ENCODE results near the gene FOXD3. TPM values are rescaled to one million over a fixed set of nuclear protein-coding genes. Genes with fewer than 3 reads are reported as not detected.

FOXD3 gene
- 1 to 10 TPM in 1 of 4 donors, under 1 TPM in 3; 0.38 to 1.6 (median 0.75) TPM for total RNA-seq
- polyA plus RNA-seq, result 1.0 TPM
- long read RNA-seq, donor 1, partial matches to known transcripts, result 0 of 3 reads
- long read RNA-seq, donor 1, other reads (novel, unspliced or antisense), result 0 of 3 reads
- long read RNA-seq, donor 2, result 0 reads
- long read RNA-seq, donor 3, result 0 reads
- long read RNA-seq, donor 4, partial matches to known transcripts, result 0 of 2 reads
- long read RNA-seq, donor 4, other reads (novel, unspliced or antisense), result 0 of 2 reads

DNA sequence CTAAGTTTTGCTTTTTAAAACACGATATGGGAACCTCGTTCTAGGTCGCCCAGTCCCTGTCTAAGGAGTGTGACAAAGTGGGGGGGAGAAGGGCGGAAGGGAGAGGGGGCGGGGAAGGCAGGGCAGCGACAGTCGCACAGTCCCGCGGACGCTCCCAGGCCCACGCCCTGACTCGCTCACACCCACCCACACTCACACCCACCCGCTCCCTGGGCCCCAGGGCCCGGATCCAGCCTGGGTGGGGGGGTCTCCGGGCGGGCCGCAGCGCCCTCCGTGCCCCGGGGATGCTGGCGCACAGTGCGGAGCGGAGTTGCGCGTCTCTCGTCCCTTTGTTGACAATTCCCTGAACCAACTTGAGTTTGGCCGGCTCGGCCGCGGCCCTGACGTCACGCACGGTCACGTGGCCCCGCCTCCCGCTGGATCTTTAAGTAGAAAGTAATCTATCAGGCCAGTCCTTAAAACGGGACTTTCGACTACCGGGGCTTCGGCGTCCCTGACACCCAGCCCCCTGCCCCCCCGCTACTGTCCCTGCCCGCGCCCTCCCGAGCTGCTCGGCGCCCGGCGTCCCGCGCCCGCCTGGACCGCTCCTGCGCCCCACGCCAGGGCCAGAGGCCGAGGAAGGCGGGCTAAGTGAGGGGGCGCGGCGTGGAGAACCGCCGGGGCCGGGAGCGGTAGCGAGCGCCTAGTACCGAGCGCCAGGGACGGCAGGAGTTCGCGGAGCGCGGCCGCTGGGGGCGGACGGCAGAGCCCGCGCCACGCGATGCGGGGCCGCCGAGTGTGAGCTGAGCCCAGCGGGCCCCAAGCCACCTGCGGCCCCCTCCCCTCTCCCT lies at the start of gene FOXD3:
Gene FOXD3, plus strand, starts transcription at position 454 of the 830 bp plus-strand sequence. CDS start 492 bp downstream, outside the sequence.
- peaks cover 2% of the 10 kb centered on the region for H3K4me1 ChIP-seq (ENCODE audit: control insufficient read depth, insufficient read depth, low read length)

DNA sequence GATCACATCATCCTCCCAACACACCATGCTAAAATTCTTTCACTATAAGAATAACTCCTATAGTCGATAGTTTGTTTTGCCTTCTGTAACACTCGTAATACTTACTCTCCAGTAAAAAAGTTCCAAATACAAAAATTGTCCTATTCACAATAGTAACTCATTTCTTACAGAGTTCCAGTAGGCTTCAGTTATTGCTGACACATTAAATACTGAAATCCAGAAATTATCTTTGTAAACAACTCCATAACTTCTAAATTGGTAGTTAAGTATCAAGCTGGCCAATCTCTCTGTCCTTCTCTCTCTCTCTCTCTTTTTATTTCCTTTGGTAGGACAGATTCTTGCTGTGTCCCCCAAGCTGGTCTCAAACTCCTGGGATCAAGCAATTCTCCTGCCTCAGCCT lies 49.6 kb upstream of the FOXD3 start:
- H3K27ac ChIP-seq (ENCODE audit: low read length), result no peak overlapping the region
- H3K4me3 ChIP-seq (ENCODE audit: low read length), result no peak overlapping the region
- 82% methylated on average over 2 of the region's 2 CpGs for WGBS
- no peak for ATAC-seq
- no peaks in the 10 kb centered on the region for H3K4me1 ChIP-seq (ENCODE audit: control insufficient read depth, insufficient read depth, low read length)
- no peaks in the 10 kb centered on the region for H3K9me3 ChIP-seq (ENCODE audit: control insufficient read depth, low read length)
- intact Hi-C loops (cut with DNase I), result no loop called here
- no peaks in the 10 kb centered on the region for H3K27me3 ChIP-seq (ENCODE audit: control insufficient read depth, insufficient read depth)
- DNase-seq, result no peak

More for the DNA sequence above, at the start of gene FOXD3:
- Histone ChIP-seq H3K4me3 (ENCODE audit: low read length) (peak within 1 kb of the TSS; percentile 59), H3K27ac (ENCODE audit: low read length) (no peak within 1 kb of the TSS), H3K9me3 (ENCODE audit: control insufficient read depth, low read length) (no peaks in the 10 kb centered on the region), H3K27me3 (ENCODE audit: control insufficient read depth, insufficient read depth) (no peaks in the 10 kb centered on the region)
- ATAC-seq (peak; percentile 59 to 74), DNase-seq (peak; percentile 60 to 83 (median 80))
- WGBS, result 1% methylated on average over 85 of the region's 85 CpGs
- intact Hi-C loops (cut with DNase I), result no loop called here

DNA sequence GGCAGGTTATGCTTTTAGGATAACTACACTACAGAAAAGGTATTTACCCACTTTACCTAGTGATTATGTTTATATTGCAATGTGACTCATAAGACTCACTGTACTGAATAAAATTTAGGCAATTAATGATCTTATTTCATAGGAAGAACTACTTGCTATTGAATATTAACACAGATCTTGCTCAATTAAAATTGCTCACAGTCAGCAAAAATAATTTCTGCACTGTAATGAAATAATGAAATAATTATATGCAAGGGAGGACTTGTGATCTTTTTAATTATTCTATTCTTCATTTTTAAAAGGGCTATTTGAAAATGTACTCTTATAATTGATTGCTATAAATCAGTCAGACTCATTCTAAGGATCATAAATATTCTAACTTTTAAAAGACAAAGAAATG lies 48.0 kb upstream of the FOXD3 start:
- no peak overlapping the region for H3K27ac ChIP-seq (ENCODE audit: low read length)
- no peaks in the 10 kb centered on the region for H3K9me3 ChIP-seq (ENCODE audit: control insufficient read depth, low read length)
- H3K4me1 ChIP-seq (ENCODE audit: control insufficient read depth, insufficient read depth, low read length), result no peaks in the 10 kb centered on the region
- ATAC-seq (no peak), DNase-seq (no peak)
- H3K4me3 ChIP-seq (ENCODE audit: low read length), result no peak overlapping the region
- H3K27me3 ChIP-seq (ENCODE audit: control insufficient read depth, insufficient read depth), result no peaks in the 10 kb centered on the region
- intact Hi-C loops (cut with DNase I), result no loop called here

DNA sequence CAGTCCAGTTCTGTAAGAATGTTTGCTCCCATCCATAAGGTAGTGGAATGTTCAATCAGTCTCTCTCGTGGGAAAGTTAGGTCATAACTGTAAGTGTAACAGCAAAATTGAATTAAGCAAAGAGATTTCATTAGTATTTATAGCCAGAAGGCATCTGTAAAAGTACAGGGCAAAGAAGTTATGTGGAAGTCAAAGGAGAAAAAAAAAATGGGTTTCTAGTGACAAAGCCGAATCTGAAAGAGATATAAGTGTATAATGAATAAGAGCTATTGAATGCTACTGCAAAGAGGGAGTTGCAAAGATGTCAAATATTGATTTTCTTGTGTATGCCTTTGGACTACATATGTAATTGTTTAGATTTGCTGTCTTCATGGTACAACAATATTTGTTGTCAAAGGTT lies 47.4 kb upstream of the FOXD3 start:
- intact Hi-C loops (cut with DNase I), result no loop called here
- Histone ChIP-seq H3K9me3 (ENCODE audit: control insufficient read depth, low read length) (no peaks in the 10 kb centered on the region), H3K4me3 (ENCODE audit: low read length) (no peak overlapping the region), H3K27ac (ENCODE audit: low read length) (no peak overlapping the region), H3K4me1 (ENCODE audit: control insufficient read depth, insufficient read depth, low read length) (no peaks in the 10 kb centered on the region), H3K27me3 (ENCODE audit: control insufficient read depth, insufficient read depth) (no peaks in the 10 kb centered on the region)
- no peak for ATAC-seq
- 68% methylated on average over 2 of the region's 2 CpGs for WGBS
- DNase-seq, result no peak

DNA sequence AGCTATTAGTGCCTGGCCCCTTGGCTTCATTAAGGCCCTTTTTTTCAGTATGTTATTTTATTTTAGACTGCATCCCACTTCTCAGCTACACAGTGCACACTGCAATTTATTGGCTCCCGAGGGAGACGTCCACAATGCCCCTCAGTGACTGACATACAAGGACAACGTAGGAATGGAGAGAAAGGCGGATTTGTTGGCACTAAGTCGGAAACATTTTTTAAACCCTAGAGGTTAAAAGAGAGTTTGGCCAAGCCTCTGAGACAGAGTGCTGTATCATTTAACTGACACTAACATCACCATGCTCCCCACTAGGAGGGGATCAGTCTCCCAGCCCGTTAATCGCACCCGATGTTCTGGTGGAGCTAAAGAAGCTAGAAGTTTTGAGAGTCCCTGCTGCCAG lies 45.7 kb upstream of the FOXD3 start:
- no peaks in the 10 kb centered on the region for H3K4me1 ChIP-seq (ENCODE audit: control insufficient read depth, insufficient read depth, low read length)
- DNase-seq (no peak), ATAC-seq (no peak)
- WGBS, result 49% methylated on average over 8 of the region's 8 CpGs
- H3K27me3 ChIP-seq (ENCODE audit: control insufficient read depth, insufficient read depth), result no peaks in the 10 kb centered on the region
- no peaks in the 10 kb centered on the region for H3K9me3 ChIP-seq (ENCODE audit: control insufficient read depth, low read length)
- no peak overlapping the region for H3K4me3 ChIP-seq (ENCODE audit: low read length)
- intact Hi-C loops (cut with DNase I), result no loop called here
- H3K27ac ChIP-seq (ENCODE audit: low read length), result no peak overlapping the region

DNA sequence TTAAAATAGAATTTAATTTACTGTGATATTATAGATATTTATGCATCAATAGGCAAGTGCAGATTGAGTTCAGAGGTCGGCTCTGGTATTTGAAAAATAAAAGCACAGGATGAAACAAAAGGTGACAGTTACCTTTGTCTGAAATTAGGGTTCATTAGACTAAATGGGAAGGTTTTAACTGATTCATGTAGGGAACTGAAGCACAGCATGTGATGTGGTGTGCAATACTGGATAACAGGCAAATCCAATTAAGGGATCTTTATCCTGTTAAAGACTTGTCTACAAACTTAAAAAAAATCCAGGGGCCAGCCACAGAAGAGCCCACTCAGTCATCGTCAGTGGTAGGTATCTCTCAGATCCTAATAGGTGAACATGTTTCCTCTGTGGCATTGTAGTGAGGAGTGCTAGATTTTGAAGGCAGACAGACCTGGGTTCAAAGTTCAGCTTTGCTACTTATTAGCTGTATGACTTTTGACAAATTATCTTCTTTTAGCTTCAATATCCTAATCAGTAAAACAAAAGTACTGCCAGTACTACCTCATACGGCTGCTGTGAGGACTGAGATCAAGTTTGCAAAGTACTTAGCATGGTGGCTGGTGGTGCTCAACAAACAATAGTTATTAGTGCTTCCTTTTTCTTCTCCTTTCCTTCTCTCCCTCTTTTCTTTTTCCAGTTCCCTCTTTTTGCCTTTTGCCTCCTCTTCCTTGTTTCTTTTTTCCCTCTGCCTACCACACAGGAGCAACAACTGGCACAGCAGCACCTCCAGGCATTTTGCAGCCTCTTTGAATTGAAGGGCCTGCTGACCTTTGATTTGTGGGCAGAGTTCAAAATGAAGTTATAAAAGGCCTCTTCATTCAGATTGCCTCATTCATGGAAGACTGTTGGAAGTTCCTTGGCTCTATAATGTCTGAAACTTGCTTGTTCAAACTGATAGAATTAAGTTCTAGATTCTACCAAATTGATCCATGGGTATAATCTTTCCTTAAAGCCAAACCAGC lies 44.9 kb upstream of the FOXD3 start:
- intact Hi-C loops (cut with DNase I), result no loop called here
- no peak for ATAC-seq
- Histone ChIP-seq H3K27me3 (ENCODE audit: control insufficient read depth, insufficient read depth) (no peaks in the 10 kb centered on the region), H3K9me3 (ENCODE audit: control insufficient read depth, low read length) (no peaks in the 10 kb centered on the region), H3K4me3 (ENCODE audit: low read length) (no peak overlapping the region), H3K4me1 (ENCODE audit: control insufficient read depth, insufficient read depth, low read length) (no peaks in the 10 kb centered on the region), H3K27ac (ENCODE audit: low read length) (no peak overlapping the region)
- WGBS, result 64% methylated on average over 3 of the region's 3 CpGs
- DNase-seq, result no peak

DNA sequence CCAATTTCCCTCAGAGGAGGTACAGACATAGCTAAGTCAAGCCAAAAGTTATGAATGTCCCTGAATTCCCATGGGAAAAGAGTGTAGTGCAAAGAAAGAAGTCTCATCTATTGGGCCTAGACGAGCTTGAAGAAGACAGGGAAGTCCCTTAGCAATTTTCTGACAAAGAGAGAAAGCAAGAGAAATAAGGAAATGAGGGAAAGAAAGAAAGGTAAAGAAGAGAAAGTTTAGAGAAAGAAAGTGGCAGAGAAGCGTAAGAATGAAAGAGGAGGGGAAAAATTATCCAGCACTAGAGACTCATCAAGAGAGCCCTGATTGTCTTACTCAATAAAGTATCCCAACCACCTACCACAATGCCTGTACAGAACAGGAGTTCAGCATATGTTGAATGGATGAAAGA lies 40.6 kb upstream of the FOXD3 start:
- Histone ChIP-seq H3K4me1 (ENCODE audit: control insufficient read depth, insufficient read depth, low read length) (no peaks in the 10 kb centered on the region), H3K4me3 (ENCODE audit: low read length) (no peak overlapping the region), H3K27ac (ENCODE audit: low read length) (no peak overlapping the region), H3K9me3 (ENCODE audit: control insufficient read depth, low read length) (no peaks in the 10 kb centered on the region), H3K27me3 (ENCODE audit: control insufficient read depth, insufficient read depth) (no peaks in the 10 kb centered on the region)
- intact Hi-C loops (cut with DNase I), result no loop called here
- ATAC-seq, result no peak
- 80% methylated on average over 2 of the region's 2 CpGs for WGBS
- DNase-seq, result no peak

DNA sequence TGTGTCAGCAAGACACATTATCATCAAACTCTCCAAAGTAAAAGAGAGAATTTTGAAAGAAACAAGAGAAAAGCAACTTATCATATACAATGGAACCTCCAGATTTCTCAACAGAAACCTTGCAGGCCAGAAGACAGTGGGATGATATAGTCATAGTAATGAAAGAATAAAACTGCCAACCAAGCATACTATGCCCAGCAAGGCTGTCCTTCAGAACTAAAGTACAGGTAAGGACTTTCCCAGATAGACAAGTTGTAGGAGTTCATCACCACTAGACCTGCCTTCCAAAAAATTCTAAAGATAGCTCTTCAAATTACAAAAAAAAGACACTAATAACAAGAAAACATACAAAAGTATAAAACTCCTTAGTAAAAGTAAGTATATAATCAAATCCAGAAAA lies 33.2 kb upstream of the FOXD3 start:
- Histone ChIP-seq H3K27me3 (ENCODE audit: control insufficient read depth, insufficient read depth) (no peaks in the 10 kb centered on the region), H3K4me3 (ENCODE audit: low read length) (no peak overlapping the region), H3K27ac (ENCODE audit: low read length) (no peak overlapping the region), H3K4me1 (ENCODE audit: control insufficient read depth, insufficient read depth, low read length) (no peaks in the 10 kb centered on the region), H3K9me3 (ENCODE audit: control insufficient read depth, low read length) (no peaks in the 10 kb centered on the region)
- intact Hi-C loops (cut with DNase I), result no loop called here
- DNase-seq (no peak), ATAC-seq (no peak)

DNA sequence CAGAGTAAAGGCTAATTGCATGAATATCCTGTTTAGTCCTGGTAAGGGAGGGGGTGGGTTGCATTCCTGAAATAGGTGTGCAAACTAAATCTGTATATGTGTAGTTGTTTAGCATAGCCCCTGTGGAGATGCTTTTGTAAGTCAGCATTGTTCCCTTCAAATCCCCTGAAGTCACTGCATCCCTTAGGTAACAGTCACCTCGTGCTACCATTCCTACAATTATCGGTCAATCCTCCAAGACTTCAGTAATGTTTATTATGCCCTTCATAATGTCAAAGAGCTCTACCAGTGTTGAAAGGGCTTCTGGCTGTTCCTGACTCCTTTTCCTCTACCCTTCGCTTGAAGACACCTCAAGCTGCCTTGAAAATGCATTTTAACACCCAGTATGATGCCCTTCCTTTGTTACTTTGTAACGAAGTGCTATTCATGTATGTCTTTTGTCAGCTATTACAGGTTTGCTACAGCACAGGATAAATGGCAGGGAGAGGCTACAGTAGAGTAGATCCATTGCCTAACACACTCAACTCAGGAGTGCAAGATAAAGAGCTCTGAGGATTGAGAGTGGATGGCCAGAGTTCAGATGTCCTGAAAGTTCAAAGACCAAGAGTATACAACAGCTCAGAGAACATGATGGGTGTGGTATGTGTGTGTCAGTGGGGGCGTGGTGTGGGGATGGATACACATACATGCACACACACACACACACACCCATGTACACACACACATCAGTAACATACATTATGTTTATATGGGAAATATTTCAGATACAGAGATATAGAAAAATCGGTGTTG lies 27.4 kb upstream of the FOXD3 start:
- Histone ChIP-seq H3K27me3 (ENCODE audit: control insufficient read depth, insufficient read depth) (no peaks in the 10 kb centered on the region), H3K4me3 (ENCODE audit: low read length) (no peak overlapping the region), H3K27ac (ENCODE audit: low read length) (no peak overlapping the region), H3K4me1 (ENCODE audit: control insufficient read depth, insufficient read depth, low read length) (no peaks in the 10 kb centered on the region), H3K9me3 (ENCODE audit: control insufficient read depth, low read length) (no peaks in the 10 kb centered on the region)
- ATAC-seq (no peak), DNase-seq (no peak)
- 34% methylated on average over 6 of the region's 6 CpGs for WGBS
- intact Hi-C loops (cut with DNase I), result no loop called here

DNA sequence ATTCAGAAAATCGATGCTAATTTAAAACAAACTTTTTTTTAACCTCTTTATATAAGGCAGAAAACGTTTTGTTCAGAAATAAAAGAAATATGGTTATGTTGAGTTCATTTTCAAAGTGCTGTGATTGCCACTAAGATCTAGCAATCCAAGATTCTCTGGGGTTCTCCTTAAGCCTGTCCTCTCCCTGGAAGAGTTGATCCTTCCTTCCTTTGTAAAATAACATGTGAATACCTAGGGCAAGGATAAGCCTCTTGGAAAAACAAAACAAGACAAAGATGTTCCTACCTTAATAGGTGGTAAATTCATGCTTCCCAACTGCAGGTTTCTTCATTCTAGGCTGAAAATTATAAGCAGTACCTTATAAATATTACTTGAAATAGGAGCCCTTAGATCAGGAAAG lies 18.0 kb upstream of the FOXD3 start:
- H3K9me3 ChIP-seq (ENCODE audit: control insufficient read depth, low read length), result no peaks in the 10 kb centered on the region
- no peak for DNase-seq
- H3K27me3 ChIP-seq (ENCODE audit: control insufficient read depth, insufficient read depth), result peaks cover 2% of the 10 kb centered on the region
- H3K4me1 ChIP-seq (ENCODE audit: control insufficient read depth, insufficient read depth, low read length), result no peaks in the 10 kb centered on the region
- no peak overlapping the region for H3K27ac ChIP-seq (ENCODE audit: low read length)
- no peak overlapping the region for H3K4me3 ChIP-seq (ENCODE audit: low read length)
- intact Hi-C loops (cut with DNase I), result no loop called here
- 17% methylated on average over 2 of the region's 2 CpGs for WGBS
- ATAC-seq, result no peak

Data from right cardiac atrium (tissue), 5 donors.